Naive thymus-derived CD4-positive, alpha-beta T cell (primary cell): ENCODE data around the gene ABHD16A. TPM values are rescaled to one million over a fixed set of nuclear protein-coding genes. Genes with fewer than 3 reads are reported as not detected.
A peak's percentile ranks its signal among the peaks of the same experiment; 100 is the strongest.

Experiments used
- ATAC-seq: fragments of 150-1000 bp; cut with Tn5 transposase; 2 replicates; pipeline ENCODE4 v1.10.0; 2021; ENCODE audit warnings: mild to moderate bottlenecking, moderate library complexity
- CTCF ChIA-PET: fragments of 350-600 bp; sonication (Branson Sonifier 250); formaldehyde crosslinking; loops from one replicate; lab custom pipeline; 2021; ENCODE audit warnings: antibody characterized with exemption; lab: Charles Lee
- POLR2A ChIA-PET: fragments of 350-600 bp; sonication (Branson Sonifier 250); formaldehyde crosslinking; loops from one replicate; lab custom pipeline; 2021; ENCODE audit warnings: antibody characterized with exemption, inconsistent platforms; lab: Charles Lee
- DNase-seq, 9 donors: peaks; one replicate each; pipeline versions ENCODE4 v3.0.0 to v3.0.0-alpha.2; 2020 to 2022; ENCODE audit warnings: mixed read lengths in 1 of 9
- H3K27ac ChIP-seq: one replicate; pipeline ENCODE4 v1.7.0; 2013; ENCODE audit warnings: mild to moderate bottlenecking, low read depth, low read length, moderate library complexity
- H3K27me3 ChIP-seq, 2 donors: one replicate each; pipeline ENCODE4 v1.7.0; 2013; ENCODE audit warnings: low read length in 2 of 2, mild to moderate bottlenecking in 2 of 2, moderate library complexity in 2 of 2; ENCODE audit not compliant: control insufficient read depth in 2 of 2, insufficient read depth in 2 of 2
- H3K36me3 ChIP-seq, 3 experiments: 1 replicate in 2 of 3; 2 replicates in 1 of 3; pipeline ENCODE4 v1.7.0; 2013; ENCODE audit warnings: low read length in 3 of 3, mild to moderate bottlenecking in 3 of 3, moderate library complexity in 1 of 3; ENCODE audit not compliant: insufficient read depth in 3 of 3, control insufficient read depth in 2 of 3
- H3K4me1 ChIP-seq, 2 donors: one replicate each; pipeline ENCODE4 v1.7.0; 2013; ENCODE audit warnings: low read length in 2 of 2, mild to moderate bottlenecking in 2 of 2, moderate library complexity in 1 of 2; ENCODE audit not compliant: control insufficient read depth in 2 of 2, insufficient read depth in 2 of 2
- H3K4me3 ChIP-seq: 2 replicates; pipeline ENCODE4 v1.7.0; 2013; ENCODE audit warnings: mild to moderate bottlenecking, low read length
- H3K9me3 ChIP-seq, 3 experiments: 1 replicate in 2 of 3; 2 replicates in 1 of 3; pipeline ENCODE4 v1.7.0; 2013; ENCODE audit warnings: low read length in 3 of 3; ENCODE audit not compliant: control insufficient read depth in 2 of 3
- H3K27ac Mint-ChIP-seq, 9 donors: one replicate each; pipeline ENCODE4 v1.8.0; 2020 to 2022; ENCODE audit warnings: mixed read lengths in 9 of 9, mild to moderate bottlenecking in 8 of 9, moderate library complexity in 5 of 9, inconsistent platforms in 2 of 9
- H3K27me3 Mint-ChIP-seq, 5 donors: one replicate each; pipeline ENCODE4 v1.8.0; 2021 to 2022; ENCODE audit warnings: mixed read lengths in 5 of 5, mild to moderate bottlenecking in 1 of 5
- H3K36me3 Mint-ChIP-seq, 5 donors: one replicate each; pipeline ENCODE4 v1.8.0; 2020 to 2022; ENCODE audit warnings: mixed read lengths in 5 of 5, mild to moderate bottlenecking in 3 of 5, inconsistent platforms in 1 of 5
- H3K4me1 Mint-ChIP-seq, 7 donors: one replicate each; pipeline ENCODE4 v1.8.0; 2020 to 2022; ENCODE audit warnings: mixed read lengths in 7 of 7, mild to moderate bottlenecking in 3 of 7, inconsistent platforms in 1 of 7
- H3K4me3 Mint-ChIP-seq, 10 donors: one replicate each; pipeline ENCODE4 v1.8.0; 2020 to 2022; ENCODE audit warnings: mild to moderate bottlenecking in 10 of 10, mixed read lengths in 10 of 10, moderate library complexity in 6 of 10, inconsistent platforms in 2 of 10
- H3K9me3 Mint-ChIP-seq, 11 donors: one replicate each; pipeline ENCODE4 v1.8.0; 2020 to 2022; ENCODE audit warnings: mixed read lengths in 11 of 11, mild to moderate bottlenecking in 4 of 11, inconsistent platforms in 1 of 11, moderate library complexity in 1 of 11
- intact Hi-C, 2 donors: fragments of 100-400 bp; cut with micrococcal nuclease; formaldehyde crosslinking; loops; one replicate each; pipeline ENCODE4 v1.15.1; 2023
- polyA plus RNA-seq, 2 donors: library from polyadenylated mRNA; unstranded; fragments of 300-500 nt; fragmentation: Illumina TruSeq; gene quantifications; one replicate each; pipeline ENCODE4 v1.2.3, GENCODE V29; 2021
- total RNA-seq, 6 experiments: library from RNA in 5 of 6; stranded (reverse) in 5 of 6; gene quantifications; 1 replicate in 5 of 6; 2 replicates in 1 of 6; pipeline ENCODE4 v1.2.3 and lab custom pipeline; 2021 to 2026

Gene ABHD16A
- total and polyA plus RNA-seq, 7 experiments from 2014 or later: 31.1 to 71.7 (median 62.9) TPM

DNA sequence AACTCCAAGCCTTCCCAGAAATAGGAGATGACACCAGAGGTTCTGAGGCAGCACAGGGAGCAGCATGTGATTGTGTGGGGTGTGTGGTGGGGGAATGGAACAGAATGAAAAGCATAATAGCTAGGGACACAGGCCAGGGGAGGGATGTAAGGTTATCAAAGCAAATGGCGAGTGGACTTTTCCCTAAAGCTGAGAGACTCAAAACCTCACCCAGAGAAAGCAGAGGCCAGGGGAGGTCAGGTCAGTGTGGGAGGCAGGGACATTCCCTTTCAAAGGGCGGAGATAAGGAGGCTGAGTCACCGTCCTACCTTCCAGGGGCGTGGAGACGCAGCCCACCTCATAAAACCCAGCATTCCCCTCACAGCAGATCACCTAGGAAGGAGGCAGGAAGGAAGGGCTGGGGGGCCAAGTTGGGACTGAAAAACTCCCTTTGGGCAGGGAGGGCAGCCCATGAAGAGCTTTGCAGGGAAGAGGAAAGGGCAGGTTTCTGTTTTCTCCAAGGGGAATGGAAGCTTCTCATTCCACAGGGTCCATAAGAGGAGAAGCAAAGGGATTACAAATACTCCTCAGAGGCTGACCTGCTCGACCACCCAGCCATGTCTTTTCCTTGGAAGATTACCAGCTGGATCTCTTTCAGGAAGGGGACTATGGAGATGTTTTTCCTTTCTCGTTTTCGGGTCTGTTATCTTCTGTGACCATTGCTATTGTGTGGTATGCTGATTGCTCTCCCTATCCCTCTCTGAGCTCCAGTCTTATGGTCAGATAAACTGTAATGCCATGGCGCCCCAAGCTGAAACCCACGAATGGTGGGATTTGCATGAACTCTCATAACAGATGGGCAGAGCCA, 12.7 kb downstream of the ABHD16A start:
- ChIA-PET CTCF (interaction anchor here (0.9 kb wide), 1 partner anchor 173 kb away, joined by 3 read pairs; no protein-coding TSS in a partner anchor), POLR2A (interaction anchor here (0.9 to 1.3 kb wide), 4 partner anchors 9 to 173 kb away, joined by 3 to 5 read pairs (median 4); partner anchors contain the start of genes ABHD16A and LY6G5C)
- Histone ChIP-seq H3K4me1 (no peaks in the 10 kb centered on the region), H3K27ac (no peak overlapping the region), H3K27me3 (no peaks in the 10 kb centered on the region), H3K36me3 (peaks cover 8 to 90% (median 23%) of the 10 kb centered on the region in 3 experiments), H3K9me3 (no peaks in the 10 kb centered on the region), H3K4me3 (no peak overlapping the region)
- H3K9me3 Mint-ChIP-seq: no peaks in the 10 kb centered on the region
- no peaks in the 10 kb centered on the region for H3K27me3 Mint-ChIP-seq
- no peak overlapping the region for H3K4me3 Mint-ChIP-seq
- DNase-seq: no peak
- peaks cover 0 to 31% (median 10%) of the 10 kb centered on the region in 5 donors for H3K36me3 Mint-ChIP-seq
- intact Hi-C loops: no loop called here
- peak overlapping the region in 2 of 9 donors; percentile 32 to 59 for H3K27ac Mint-ChIP-seq
- no peak for ATAC-seq
- peaks cover 0 to 6% (median 0%) of the 10 kb centered on the region in 7 donors for H3K4me1 Mint-ChIP-seq

DNA sequence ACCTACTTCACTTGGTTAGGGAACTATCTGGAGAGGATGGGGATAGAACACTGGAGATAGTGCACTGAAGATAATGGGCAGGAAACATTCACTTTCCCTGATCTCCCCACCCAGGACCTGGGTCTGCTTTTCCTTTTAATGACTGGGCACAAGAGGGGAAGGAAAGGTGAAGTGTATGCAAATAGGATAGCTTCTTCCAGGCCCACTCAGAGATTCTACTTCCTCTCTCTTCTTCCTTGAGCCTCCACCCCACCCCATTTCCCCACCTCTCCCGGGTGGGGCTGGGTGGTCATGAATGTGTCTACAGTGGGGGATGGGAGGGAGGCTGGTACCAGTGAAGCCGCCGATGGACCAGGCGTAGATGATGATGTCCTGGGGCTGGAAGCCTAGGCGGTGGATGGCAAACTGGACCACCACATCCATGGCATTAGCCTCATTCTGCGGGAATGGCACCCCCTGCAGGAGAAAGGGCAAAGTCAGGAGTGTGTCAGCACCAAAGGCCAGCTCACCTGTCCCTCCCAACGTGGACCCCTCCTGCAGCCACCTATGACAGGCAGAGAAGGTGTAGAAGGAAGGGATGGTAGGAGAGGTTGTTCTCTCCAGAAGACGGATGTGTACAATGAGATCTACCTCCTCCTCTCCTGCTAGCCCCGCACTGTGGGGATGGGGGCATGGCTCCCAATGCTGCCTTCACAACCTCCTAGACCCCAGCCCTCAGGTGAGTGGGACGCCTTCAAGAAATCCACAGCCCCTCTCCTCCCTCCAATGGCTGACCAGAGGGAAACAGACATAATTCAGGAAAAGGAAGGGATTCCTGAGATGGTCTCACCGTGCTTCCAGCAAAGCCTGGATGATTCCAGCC, 13.6 kb downstream of the ABHD16A start:
- H3K36me3 Mint-ChIP-seq: peaks cover 0 to 31% (median 10%) of the 10 kb centered on the region in 5 donors
- no peak overlapping the region for H3K27ac ChIP-seq

DNA sequence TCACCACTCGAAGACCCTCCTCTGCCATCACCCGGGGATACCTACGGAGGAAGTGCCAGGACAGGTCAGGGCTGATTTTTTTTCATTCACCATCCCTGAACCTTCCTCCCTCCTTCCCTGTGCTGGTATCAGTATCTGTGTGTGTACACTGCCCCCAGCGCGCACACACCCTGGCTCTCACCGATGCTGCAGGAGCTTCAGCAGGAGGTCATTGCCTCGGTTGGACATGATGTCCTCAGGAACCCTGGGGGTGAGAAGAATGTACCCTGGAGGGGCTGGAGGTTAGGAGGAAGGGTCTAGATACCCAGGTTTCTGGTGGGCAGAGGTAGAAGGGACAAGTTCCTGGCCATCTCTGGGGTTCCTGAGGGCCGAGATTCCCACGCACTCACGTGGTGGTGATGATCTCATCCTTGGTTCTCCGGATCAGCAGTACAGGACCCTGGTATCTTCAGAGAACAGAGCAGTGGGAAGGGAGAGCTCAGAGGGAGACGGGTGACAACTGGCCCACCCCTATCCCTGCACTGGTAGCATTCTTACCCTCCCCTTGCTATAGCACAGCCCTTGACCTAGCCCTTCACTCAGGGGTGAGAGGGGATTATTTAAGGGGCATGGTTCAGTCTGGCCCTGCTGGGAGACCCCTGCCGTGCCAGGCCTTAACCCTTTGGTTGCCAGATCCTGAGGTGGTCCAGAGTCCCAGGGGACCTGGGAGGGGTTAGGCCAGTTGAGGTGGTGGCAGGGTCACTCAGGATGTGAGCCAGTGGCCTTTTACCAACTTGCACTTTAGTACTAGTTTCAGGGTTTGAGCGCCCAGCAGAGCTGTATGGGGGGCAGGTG, 15.0 kb downstream of the ABHD16A start:
- intact Hi-C loops: no loop called here
- no peak for DNase-seq
- Histone ChIP-seq H3K27ac (no peak overlapping the region), H3K36me3 (peaks cover 0 to 67% (median 21%) of the 10 kb centered on the region in 3 experiments), H3K4me1 (no peaks in the 10 kb centered on the region), H3K9me3 (no peaks in the 10 kb centered on the region), H3K4me3 (no peak overlapping the region), H3K27me3 (no peaks in the 10 kb centered on the region)
- Mint-ChIP-seq H3K9me3 (no peaks in the 10 kb centered on the region), H3K27ac (peak overlapping the region in 2 of 9 donors; percentile 39 to 48), H3K36me3 (peaks cover 0 to 29% (median 10%) of the 10 kb centered on the region in 5 donors), H3K4me3 (no peak overlapping the region), H3K27me3 (no peaks in the 10 kb centered on the region), H3K4me1 (peaks cover 0 to 9% (median 0%) of the 10 kb centered on the region in 7 donors)
- ChIA-PET CTCF (interaction anchor here (1.3 kb wide), 1 partner anchor 12 kb away, joined by 6 read pairs; no protein-coding TSS in a partner anchor), POLR2A (interaction anchor here (0.7 kb wide), 1 partner anchor 151 kb away, joined by 3 read pairs; no protein-coding TSS in a partner anchor)
- no peak for ATAC-seq

More for the DNA sequence above, 13.6 kb downstream of the ABHD16A start:
- Histone ChIP-seq H3K27me3 (no peaks in the 10 kb centered on the region), H3K4me1 (no peaks in the 10 kb centered on the region), H3K9me3 (no peaks in the 10 kb centered on the region), H3K4me3 (no peak overlapping the region), H3K36me3 (peaks cover 0 to 81% (median 23%) of the 10 kb centered on the region in 3 experiments)
- Mint-ChIP-seq H3K9me3 (no peaks in the 10 kb centered on the region), H3K27ac (peak overlapping the region in 4 of 9 donors; percentile 14 to 55 (median 27)), H3K4me3 (no peak overlapping the region), H3K27me3 (no peaks in the 10 kb centered on the region), H3K4me1 (peaks cover 0 to 6% (median 0%) of the 10 kb centered on the region in 7 donors)
- ChIA-PET POLR2A (interaction anchor here (0.9 to 1.3 kb wide), 2 partner anchors 9 to 173 kb away, joined by 3 to 4 read pairs; partner anchors contain the start of gene LY6G5C), CTCF (no interaction called here)
- ATAC-seq: no peak
- intact Hi-C loops: no loop called here
- no peak for DNase-seq

DNA sequence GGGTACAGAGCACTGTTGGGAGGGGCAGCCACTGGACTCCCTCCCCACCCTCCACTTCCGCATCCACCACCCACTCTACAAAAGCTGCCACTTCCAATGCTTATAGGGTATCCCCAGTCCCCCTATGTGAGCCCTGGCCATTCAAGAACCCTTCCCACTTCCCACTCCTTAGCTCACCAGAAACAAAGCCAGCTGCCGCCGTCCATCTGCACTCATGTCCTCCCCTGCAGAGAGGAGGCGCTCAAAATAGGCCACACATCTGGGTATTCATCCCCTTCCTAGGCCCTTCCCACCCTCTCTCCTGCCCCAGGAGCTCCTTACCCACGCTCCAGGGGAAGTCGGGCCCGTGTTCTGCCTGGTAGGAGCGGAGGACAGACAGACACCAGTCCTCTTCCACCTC, 15.8 kb downstream of the ABHD16A start:
- Mint-ChIP-seq H3K27ac (peak overlapping the region in 1 of 9 donors; percentile 28), H3K9me3 (no peaks in the 10 kb centered on the region), H3K27me3 (no peaks in the 10 kb centered on the region), H3K4me3 (no peak overlapping the region), H3K4me1 (peaks cover 0 to 9% (median 0%) of the 10 kb centered on the region in 7 donors), H3K36me3 (peaks cover 0 to 25% (median 10%) of the 10 kb centered on the region in 5 donors)
- no peak overlapping the region for H3K27ac ChIP-seq
- H3K9me3 ChIP-seq: no peaks in the 10 kb centered on the region
- H3K27me3 ChIP-seq: no peaks in the 10 kb centered on the region
- CTCF ChIA-PET: interaction anchor here (0.5 to 1.3 kb wide), 4 partner anchors 9 to 149 kb away, joined by 3 to 6 read pairs (median 3); no protein-coding TSS in a partner anchor
- no peak for ATAC-seq
- H3K4me3 ChIP-seq: no peak overlapping the region
- DNase-seq: no peak
- no peaks in the 10 kb centered on the region for H3K4me1 ChIP-seq
- intact Hi-C loops: no loop called here
- peaks cover 0 to 61% (median 21%) of the 10 kb centered on the region in 3 experiments for H3K36me3 ChIP-seq
- POLR2A ChIA-PET: no interaction called here

DNA sequence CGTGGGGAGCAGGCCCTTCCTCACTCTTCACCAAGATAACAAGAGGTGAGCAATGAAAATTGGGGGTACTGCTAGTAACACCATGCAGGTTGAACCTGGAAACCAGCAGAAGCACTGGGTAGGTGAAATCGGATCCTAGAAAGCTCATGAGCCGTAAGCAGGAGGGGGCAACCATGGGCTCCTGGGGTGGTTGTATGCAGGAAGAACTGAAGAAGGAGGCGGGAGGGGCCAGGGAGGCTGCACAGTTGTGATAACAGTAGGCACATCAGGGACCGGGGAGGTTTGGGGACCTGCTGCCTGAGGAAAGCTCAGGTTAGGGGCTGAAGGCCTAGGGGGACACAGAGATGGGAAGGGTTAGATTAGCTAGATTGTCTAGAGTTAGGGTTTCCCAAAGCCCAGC, 16.6 kb downstream of the ABHD16A start:
- CTCF ChIA-PET: interaction anchor here (1.3 kb wide), 2 partner anchors 13 to 144 kb away, joined by 3 to 6 read pairs; no protein-coding TSS in a partner anchor
- Mint-ChIP-seq H3K27ac (peak overlapping the region in 1 of 9 donors; percentile 61), H3K4me1 (peaks cover 2 to 15% (median 3%) of the 10 kb centered on the region in 7 donors), H3K9me3 (no peaks in the 10 kb centered on the region), H3K36me3 (peaks cover 0 to 25% (median 10%) of the 10 kb centered on the region in 5 donors), H3K27me3 (no peaks in the 10 kb centered on the region), H3K4me3 (no peak overlapping the region)
- DNase-seq (no peak), ATAC-seq (no peak)
- intact Hi-C loops: no loop called here
- no peaks in the 10 kb centered on the region for H3K27me3 ChIP-seq
- no peak overlapping the region for H3K4me3 ChIP-seq
- POLR2A ChIA-PET: interaction anchor here (0.5 to 0.7 kb wide), 2 partner anchors 12 to 531 kb away, joined by 3 read pairs; no protein-coding TSS in a partner anchor
- peaks cover 3% of the 10 kb centered on the region in 2 donors for H3K4me1 ChIP-seq
- no peak overlapping the region for H3K27ac ChIP-seq
- H3K36me3 ChIP-seq: peaks cover 0 to 55% (median 21%) of the 10 kb centered on the region in 3 experiments
- no peaks in the 10 kb centered on the region for H3K9me3 ChIP-seq
